HPDE6-E6E7 (cell line): ENCODE data around the gene SRSF5.
"Not testable (repeated sequence)": the region's sequence is repeated elsewhere in the genome, so short reads cannot be mapped to it uniquely, and the experiment has no call there.

Experiments
- DNase-seq: peaks from one replicate; pipeline ENCODE4 v3.0.0; 2011; ENCODE audit warnings: missing footprints; ENCODE audit errors: extremely low spot score

Gene SRSF5

DNA sequence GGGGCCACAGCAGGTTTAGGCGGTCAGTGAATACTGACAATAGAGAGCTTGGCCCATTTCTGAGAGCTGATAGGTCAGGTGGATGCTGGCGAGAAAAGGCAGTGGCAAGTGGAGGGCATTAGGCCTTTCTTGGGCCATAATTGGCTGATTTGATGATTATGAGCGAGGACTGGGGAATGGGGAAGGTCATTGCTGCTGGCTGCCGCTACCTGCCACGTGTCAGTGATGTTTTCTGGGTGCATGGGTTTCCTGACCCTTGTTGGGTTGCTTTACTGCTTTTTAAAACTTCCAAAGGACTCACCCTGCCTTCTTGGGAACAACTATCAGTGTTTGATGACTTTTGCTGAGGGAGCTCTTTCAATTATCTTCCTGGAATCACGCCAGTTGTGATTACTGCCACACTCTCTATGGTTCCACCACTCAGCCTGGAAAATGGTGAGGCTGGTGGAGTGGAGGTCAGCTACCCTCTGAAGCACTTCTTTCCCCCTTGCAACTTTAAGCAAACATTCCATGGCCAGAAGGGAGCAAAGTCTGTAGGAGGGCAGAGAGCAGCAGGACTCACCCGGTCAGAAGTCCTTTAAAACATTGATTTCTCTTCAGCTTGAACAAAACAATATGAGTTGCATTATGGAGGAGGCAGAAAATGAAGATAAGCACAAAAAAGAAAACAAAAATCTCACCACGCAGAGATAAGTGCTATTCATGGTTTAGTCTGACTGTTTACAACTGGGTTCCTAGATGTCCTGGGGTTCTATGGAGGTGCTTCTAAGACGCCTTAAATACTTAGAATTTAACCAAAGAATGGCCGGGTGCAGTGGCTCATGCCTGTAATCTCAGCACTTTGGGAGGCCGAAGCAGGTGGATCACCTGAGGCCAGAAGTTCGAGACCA lies 42.2 kb downstream of the SRSF5 start:
- no peak for DNase-seq

DNA sequence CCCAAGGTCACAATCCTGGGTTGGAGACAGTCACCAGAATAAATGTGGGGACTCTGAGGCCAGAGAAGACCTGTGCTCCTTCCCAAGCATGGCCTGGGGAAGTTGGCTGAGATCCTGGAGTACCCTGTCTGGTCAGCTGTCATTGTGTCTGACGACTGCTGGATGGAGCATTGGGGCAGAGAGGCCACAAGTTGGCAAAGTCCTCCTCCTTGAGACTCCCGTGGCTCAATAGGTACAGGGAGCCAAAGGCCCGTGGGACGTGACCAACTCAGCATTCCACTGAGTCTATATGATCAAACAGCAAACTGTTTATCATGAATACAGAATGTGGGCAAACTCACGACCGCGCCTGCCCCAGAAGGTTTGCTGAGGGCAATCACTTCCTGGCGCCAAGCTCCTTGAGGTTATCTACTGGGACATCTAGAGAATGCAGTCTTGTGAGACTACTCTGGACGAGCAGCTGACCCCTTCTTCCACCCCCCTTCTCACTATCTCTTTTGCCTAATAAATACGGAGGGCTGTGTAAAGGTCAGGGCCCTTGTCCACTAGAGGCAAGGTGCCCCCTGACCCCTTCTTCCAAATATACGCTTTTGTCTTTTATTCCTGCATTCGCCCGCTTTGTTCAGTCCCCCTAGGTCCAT lies 44.4 kb downstream of the SRSF5 start:
- DNase-seq, result no peak

DNA sequence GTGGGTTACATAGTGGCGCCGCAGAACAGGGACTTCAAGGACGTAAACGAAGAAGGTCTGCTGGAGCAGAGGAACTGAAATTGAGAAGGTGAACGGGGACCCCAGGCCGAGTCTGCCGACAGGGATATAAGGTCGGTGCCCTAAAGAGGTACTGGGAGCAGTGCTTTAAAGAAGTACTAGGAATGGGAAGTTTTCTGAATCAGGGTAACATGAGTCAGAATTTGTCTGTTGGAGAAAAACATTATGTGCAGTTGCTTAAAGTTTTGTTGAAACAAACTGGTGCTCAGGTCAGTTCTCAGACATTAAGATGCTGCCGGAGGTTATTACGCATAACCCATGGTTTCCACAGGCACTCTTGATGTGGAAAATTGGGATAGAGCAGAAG lies 44.9 kb downstream of the SRSF5 start:
- DNase-seq, result no peak

DNA sequence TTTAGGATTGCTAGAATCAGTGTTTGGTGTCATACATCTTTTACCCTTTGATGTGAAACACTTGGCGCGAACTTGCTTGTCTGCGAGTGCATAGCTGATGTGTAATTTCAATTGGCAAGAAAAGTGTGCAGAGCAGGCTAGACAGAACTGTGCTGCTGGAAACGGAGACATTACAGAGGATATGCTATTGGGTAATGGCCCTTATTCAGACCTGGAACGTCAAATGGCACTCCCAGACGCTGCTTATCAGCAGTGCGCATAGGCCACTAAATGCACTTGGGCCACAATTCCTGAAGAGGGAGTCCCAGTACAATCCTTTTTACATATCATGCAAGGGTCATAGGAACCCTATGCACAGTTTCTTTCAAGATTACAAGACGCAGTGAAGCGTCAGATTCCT lies 45.8 kb downstream of the SRSF5 start:
- no peak for DNase-seq

DNA sequence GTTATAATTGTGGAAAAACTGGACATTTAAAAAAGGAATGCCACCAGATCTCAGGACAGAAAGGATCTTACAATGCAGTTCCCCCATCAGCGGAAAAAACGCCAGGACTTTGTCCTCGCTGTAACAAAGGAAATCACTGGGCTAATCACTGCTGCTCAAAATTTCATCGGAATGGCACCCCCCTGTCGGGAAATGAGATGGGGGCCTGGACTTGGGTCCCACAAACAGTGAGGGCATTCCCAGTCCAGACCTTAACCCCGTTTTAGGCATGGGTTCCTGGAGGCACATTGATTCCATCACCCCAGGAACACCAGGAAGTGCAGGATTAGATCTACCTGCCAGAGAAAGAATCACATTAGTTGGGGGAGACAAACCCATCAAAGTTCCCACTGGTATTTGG lies 46.4 kb downstream of the SRSF5 start:
- DNase-seq, result not testable (repeated sequence)

DNA sequence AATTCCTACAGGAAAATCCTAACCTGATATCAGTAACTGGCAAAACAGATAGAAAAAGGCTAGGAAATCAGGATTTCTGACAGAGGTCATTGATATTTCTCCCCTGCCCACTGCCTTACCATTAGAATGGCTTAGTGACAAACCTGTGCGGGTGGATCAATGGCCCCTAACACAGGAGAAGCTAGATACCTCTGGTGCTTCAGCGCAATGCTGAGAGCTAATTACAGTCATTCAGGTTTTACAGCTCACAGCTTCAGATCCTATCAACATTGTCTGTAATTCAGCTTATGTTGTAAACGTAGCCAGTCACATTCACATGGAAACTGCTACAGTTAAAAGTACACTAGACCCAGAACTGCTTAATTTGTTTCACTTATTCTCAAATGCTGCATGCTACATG lies 47.5 kb downstream of the SRSF5 start:
- DNase-seq, result no peak

DNA sequence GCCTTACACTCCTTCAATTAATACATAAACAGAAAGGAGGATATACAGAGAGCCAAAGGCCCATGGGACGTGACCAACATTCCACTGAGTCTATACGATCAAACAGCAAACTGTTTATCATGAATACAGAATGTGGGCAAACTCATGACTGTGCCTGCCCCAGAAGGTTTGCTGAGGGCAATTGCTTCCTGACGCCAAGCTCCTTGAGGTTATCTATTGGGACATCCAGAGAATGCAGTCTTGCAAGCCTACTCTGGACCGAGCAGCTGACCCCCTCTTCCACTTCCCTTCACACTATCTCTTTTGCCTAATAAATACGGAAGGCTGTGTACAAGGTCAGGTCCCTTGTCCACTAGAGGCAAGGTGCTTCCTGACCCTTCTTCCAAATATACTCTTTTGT lies 48.6 kb downstream of the SRSF5 start:
- DNase-seq, result no peak

DNA sequence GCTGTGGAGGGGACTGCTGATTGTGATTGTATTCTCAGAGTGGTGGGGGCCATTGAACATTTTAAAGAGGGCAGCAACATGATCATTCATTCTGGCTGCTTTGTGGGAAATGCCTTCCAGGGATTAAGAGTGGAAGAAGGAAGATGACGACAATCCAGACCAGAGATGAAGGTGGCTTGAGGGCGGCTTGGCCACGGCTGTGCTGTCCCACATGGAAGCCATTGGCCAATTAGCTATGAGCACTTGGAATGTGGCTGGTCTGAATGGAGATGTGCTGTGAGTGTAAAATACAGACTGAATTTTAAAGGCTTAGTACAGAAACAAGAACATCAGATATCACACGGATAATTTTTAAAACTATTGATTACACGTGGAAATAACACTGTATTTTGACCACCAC lies 49.3 kb downstream of the SRSF5 start:
- DNase-seq, result no peak

DNA sequence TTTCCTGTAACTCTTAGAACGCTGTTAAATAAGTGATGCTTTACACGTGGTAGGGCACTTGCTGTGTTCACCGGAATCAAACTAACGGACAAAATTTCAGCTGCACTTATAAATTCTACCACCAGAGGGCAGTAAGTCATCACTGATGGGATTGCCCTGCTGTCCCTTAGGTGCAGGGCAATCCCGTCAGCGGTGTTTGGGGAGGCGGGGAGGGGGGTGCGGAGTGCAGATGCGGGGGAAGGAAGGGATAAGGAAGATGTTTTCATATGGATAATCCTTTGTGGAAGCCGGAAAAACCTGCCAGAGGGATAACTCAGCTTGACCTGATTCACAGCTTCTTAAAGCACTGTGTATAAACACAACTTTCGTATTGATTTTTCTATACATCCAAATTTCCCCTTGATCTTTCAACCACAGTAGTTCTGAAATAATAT lies 51.8 kb downstream of the SRSF5 start:
- DNase-seq, result peak; percentile 69

DNA sequence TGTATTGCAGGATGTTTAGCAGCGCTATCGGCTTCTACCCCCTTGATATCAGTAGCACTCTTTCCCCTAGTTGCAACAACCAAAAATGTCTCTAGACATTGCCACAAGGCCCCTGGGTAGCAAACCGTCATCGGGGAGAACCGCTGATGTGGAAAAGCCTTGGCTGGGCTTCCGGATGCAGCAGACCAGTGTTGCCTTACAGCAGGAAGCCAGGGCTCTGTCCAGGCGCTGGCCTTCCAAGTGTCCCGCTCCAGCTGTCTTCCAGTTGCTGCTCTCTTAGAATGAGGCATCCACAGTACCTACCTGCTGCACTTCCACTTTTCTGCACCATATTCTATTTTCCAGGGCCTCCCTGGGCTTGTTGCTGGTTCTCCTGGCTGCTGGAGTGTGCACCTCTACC lies 52.7 kb downstream of the SRSF5 start:
- no peak for DNase-seq

DNA sequence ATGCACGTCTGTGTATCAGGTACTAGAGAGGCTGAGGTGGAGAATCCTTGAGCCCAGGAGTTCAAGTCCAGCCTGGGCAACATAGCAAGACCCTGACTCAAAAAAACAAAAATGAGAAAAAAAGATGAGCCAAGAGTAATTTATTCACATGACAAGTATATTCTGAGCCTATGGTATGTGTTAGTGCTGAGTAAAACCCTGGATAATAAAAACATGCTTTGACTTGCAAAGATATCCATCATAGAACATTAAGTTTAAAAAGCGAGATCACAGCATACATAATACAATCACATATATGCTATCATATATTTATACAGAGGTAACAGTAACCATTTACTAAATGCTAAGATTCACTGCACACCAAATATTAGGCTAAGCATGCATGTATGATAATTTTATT lies 54.0 kb downstream of the SRSF5 start:
- no peak for DNase-seq
